PFSK-1 (cell line): Measurements from ENCODE around the gene CMTM3.

ENCODE experiments used
- POLR2AphosphoS5 ChIP-seq: IDR thresholded peaks from 2 replicates; pipeline ENCODE4 v1.6.1; 2012; ENCODE audit warnings: low read depth, mild to moderate bottlenecking, control low read depth, low read length, moderate library complexity
- REST ChIP-seq, 2 experiments: IDR thresholded peaks; 2 replicates each; pipeline versions ENCODE4 v1.6.1 to v1.8.0; 2011 to 2012; ENCODE audit warnings: low read depth in 2 of 2, low read length in 2 of 2, control low read depth in 1 of 2, inconsistent platforms in 1 of 2, mild to moderate bottlenecking in 1 of 2, moderate library complexity in 1 of 2; ENCODE audit not compliant: insufficient read depth in 1 of 2
- SIN3A ChIP-seq: IDR thresholded peaks from 2 replicates; pipeline ENCODE4 v1.6.1; 2012; ENCODE audit warnings: mild to moderate bottlenecking, low read length, moderate library complexity, borderline replicate concordance; ENCODE audit not compliant: insufficient read depth

GRCh38 chr16:66592814-66593213, 11.7 kb upstream of the CMTM3 start:
- no peak for TF ChIP-seq POLR2AphosphoS5
- no peak for TF ChIP-seq REST (IDR thresholded peaks at IDR 0.05; ENCODE audit: insufficient read depth in 1 of 2, low read depth in 2 of 2, low read length in 2 of 2)
- TF ChIP-seq SIN3A, result no peak
